Loucy (cell line): ENCODE data around the gene MYO1E.

Experiments
- EZH2phosphoT487 ChIP-seq: fragments of 200-600 bp; IDR thresholded peaks from 2 replicates; pipeline ENCODE4 v1.6.1; 2018; ENCODE audit warnings: antibody characterized with exemption, mild to moderate bottlenecking, moderate library complexity, borderline replicate concordance
- TF ChIP-seq, protein P1 (sequence below): fragments of 200-600 bp; sonication (generic); conservative IDR thresholded peaks from 2 replicates; pipeline ENCODE4 v1.5.1; 2014; ENCODE audit warnings: mild to moderate bottlenecking, antibody characterized with exemption, low read length

DNA sequence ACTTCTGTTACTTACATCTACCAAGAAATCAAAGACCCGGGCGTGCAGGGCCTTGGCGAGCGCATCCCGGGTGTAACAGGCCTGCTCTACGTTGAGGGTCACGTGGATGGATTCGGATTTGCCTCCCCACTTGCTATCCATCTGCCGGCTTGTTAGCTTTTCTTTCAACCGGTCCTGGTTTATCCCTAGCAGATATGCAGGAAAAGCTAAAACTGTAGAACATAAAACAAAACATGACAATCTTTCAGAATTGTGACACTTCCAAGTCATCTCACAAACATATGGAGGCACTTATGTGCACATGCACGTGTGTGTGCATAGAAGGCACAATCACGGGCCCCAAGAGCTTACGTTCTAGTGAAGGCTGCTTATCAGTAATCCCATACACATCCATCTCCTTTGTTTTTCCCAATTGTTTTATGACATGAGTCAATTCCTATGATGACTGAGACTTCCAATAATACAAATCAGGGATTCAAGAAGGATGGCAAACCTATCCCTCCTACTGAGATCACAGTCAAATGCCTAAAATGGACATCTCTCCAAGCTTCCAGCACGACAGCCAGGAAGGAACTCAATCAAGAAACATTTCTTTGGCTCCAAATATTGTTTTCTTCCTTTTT is 154.7 kb downstream of the MYO1E start:
- TF ChIP-seq, protein P1, sequence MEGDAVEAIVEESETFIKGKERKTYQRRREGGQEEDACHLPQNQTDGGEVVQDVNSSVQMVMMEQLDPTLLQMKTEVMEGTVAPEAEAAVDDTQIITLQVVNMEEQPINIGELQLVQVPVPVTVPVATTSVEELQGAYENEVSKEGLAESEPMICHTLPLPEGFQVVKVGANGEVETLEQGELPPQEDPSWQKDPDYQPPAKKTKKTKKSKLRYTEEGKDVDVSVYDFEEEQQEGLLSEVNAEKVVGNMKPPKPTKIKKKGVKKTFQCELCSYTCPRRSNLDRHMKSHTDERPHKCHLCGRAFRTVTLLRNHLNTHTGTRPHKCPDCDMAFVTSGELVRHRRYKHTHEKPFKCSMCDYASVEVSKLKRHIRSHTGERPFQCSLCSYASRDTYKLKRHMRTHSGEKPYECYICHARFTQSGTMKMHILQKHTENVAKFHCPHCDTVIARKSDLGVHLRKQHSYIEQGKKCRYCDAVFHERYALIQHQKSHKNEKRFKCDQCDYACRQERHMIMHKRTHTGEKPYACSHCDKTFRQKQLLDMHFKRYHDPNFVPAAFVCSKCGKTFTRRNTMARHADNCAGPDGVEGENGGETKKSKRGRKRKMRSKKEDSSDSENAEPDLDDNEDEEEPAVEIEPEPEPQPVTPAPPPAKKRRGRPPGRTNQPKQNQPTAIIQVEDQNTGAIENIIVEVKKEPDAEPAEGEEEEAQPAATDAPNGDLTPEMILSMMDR = no peak
- no peak for TF ChIP-seq EZH2phosphoT487
